ENCODE results near the gene TBRG1.

The TBRG1 gene

GRCh38 chr11:124657904-124658303 lies 35.2 kb downstream of the TBRG1 start:
- in situ Hi-C loops (cut with MboI; ENCODE audit: low sequenced_read_pairs), result loop anchor here (25.0 kb wide), 1 partner anchor 179 kb away; no protein-coding TSS in a partner anchor

GRCh38 chr11:124658501-124658900 lies 35.8 kb downstream of the TBRG1 start:
- in situ Hi-C loops (cut with MboI; ENCODE audit: low sequenced_read_pairs), result loop anchor here (25.0 kb wide), 1 partner anchor 179 kb away; no protein-coding TSS in a partner anchor

GRCh38 chr11:124658986-124659385 lies 36.3 kb downstream of the TBRG1 start:
- in situ Hi-C loops (cut with MboI; ENCODE audit: low sequenced_read_pairs), result loop anchor here (25.0 kb wide), 1 partner anchor 178 kb away; no protein-coding TSS in a partner anchor

- in situ Hi-C loops (cut with MboI; ENCODE audit: low sequenced_read_pairs), result loop anchor here (25.0 kb wide), 1 partner anchor 176 kb away; no protein-coding TSS in a partner anchor
Measured at GRCh38 chr11:124661553-124661952, 38.9 kb downstream of the TBRG1 start.

GRCh38 chr11:124662106-124662505 lies 39.4 kb downstream of the TBRG1 start:
- in situ Hi-C loops (cut with MboI; ENCODE audit: low sequenced_read_pairs), result loop anchor here (25.0 kb wide), 1 partner anchor 175 kb away; no protein-coding TSS in a partner anchor

GRCh38 chr11:124663861-124664260 lies 41.2 kb downstream of the TBRG1 start:
- in situ Hi-C loops (cut with MboI; ENCODE audit: low sequenced_read_pairs), result loop anchor here (25.0 kb wide), 1 partner anchor 173 kb away; no protein-coding TSS in a partner anchor

GRCh38 chr11:124667601-124668000 lies 44.9 kb downstream of the TBRG1 start:
- in situ Hi-C loops (cut with MboI; ENCODE audit: low sequenced_read_pairs), result loop anchor here (25.0 kb wide), 1 partner anchor 170 kb away; no protein-coding TSS in a partner anchor

GRCh38 chr11:124669193-124669592 lies 46.5 kb downstream of the TBRG1 start:
- in situ Hi-C loops (cut with MboI; ENCODE audit: low sequenced_read_pairs), result loop anchor here (25.0 kb wide), 1 partner anchor 168 kb away; no protein-coding TSS in a partner anchor

GRCh38 chr11:124670732-124671131 lies 48.1 kb downstream of the TBRG1 start:
- in situ Hi-C loops (cut with MboI; ENCODE audit: low sequenced_read_pairs), result loop anchor here (10.0 to 25.0 kb wide), 2 partner anchors 74 to 167 kb away; no protein-coding TSS in a partner anchor

GRCh38 chr11:124672536-124673215 lies 50.0 kb downstream of the TBRG1 start:
- in situ Hi-C loops (cut with MboI; ENCODE audit: low sequenced_read_pairs), result loop anchor here (10.0 to 25.0 kb wide), 2 partner anchors 72 to 165 kb away; no protein-coding TSS in a partner anchor

GRCh38 chr11:124673333-124674167 lies 50.9 kb downstream of the TBRG1 start, which contains the start of the genes SIAE and SPA17:
Gene SIAE (minus strand): TSS chr11:124673739. CDS start chr11:124673708, 31 bp downstream.
Gene SPA17 (plus strand): TSS chr11:124673904. CDS start chr11:124675265, 1,361 bp downstream.
- in situ Hi-C loops (cut with MboI; ENCODE audit: low sequenced_read_pairs), result loop anchor here (10.0 to 25.0 kb wide), 2 partner anchors 71 to 164 kb away; no protein-coding TSS in a partner anchor

- in situ Hi-C loops (cut with MboI; ENCODE audit: low sequenced_read_pairs), result loop anchor here (10.0 to 25.0 kb wide), 2 partner anchors 71 to 163 kb away; no protein-coding TSS in a partner anchor
Measured at GRCh38 chr11:124674168-124674517, 51.5 kb downstream of the TBRG1 start.

GRCh38 chr11:124674571-124674970 lies 51.9 kb downstream of the TBRG1 start:
- in situ Hi-C loops (cut with MboI; ENCODE audit: low sequenced_read_pairs), result loop anchor here (10.0 to 25.0 kb wide), 2 partner anchors 70 to 163 kb away; no protein-coding TSS in a partner anchor

GRCh38 chr11:124676386-124676785 lies 53.7 kb downstream of the TBRG1 start:
- in situ Hi-C loops (cut with MboI; ENCODE audit: low sequenced_read_pairs), result loop anchor here (10.0 kb wide), 1 partner anchor 68 kb away; no protein-coding TSS in a partner anchor

GRCh38 chr11:124678416-124678815 lies 55.8 kb downstream of the TBRG1 start:
- in situ Hi-C loops (cut with MboI; ENCODE audit: low sequenced_read_pairs), result loop anchor here (10.0 kb wide), 1 partner anchor 66 kb away; no protein-coding TSS in a partner anchor

- in situ Hi-C loops (cut with MboI; ENCODE audit: low sequenced_read_pairs), result no loop called here
Measured at GRCh38 chr11:124681421-124681820, 58.8 kb downstream of the TBRG1 start.

GRCh38 chr11:124682443-124682842 lies 59.8 kb downstream of the TBRG1 start:
- in situ Hi-C loops (cut with MboI; ENCODE audit: low sequenced_read_pairs), result no loop called here
